ENCODE measurements around the gene ACAN. TPM values are rescaled to one million over a fixed set of nuclear protein-coding genes. Genes with fewer than 3 reads are reported as not detected.

The ACAN gene
- total and polyA plus RNA-seq, 8 donors, result 0.04 to 5.7 (median 0.22) TPM; not detected in 1

GRCh38 chr15:88887068-88887580 lies 83.9 kb downstream of the ACAN start:
- no peak for FAIRE-seq
- H3K36me3 ChIP-seq, result no peaks in the 10 kb centered on the region
- 75 to 86% methylated on average over 18 of the region's 18 CpGs for WGBS, 2 donors
- no peak overlapping the region for H3K27ac ChIP-seq
- peaks cover 0 to 4% (median 0%) of the 10 kb centered on the region in 4 donors for H3K27me3 ChIP-seq
- no peak for ATAC-seq
- no peaks in the 10 kb centered on the region for H3K4me1 ChIP-seq
- no peak overlapping the region for H3K4me3 ChIP-seq
- no peaks in the 10 kb centered on the region for H3K9me3 ChIP-seq
- DNase-seq, result no peak
- intact Hi-C loops (cut with DNase I), result no loop called here
- TF ChIP-seq, protein P1, sequence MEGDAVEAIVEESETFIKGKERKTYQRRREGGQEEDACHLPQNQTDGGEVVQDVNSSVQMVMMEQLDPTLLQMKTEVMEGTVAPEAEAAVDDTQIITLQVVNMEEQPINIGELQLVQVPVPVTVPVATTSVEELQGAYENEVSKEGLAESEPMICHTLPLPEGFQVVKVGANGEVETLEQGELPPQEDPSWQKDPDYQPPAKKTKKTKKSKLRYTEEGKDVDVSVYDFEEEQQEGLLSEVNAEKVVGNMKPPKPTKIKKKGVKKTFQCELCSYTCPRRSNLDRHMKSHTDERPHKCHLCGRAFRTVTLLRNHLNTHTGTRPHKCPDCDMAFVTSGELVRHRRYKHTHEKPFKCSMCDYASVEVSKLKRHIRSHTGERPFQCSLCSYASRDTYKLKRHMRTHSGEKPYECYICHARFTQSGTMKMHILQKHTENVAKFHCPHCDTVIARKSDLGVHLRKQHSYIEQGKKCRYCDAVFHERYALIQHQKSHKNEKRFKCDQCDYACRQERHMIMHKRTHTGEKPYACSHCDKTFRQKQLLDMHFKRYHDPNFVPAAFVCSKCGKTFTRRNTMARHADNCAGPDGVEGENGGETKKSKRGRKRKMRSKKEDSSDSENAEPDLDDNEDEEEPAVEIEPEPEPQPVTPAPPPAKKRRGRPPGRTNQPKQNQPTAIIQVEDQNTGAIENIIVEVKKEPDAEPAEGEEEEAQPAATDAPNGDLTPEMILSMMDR (IDR thresholded peaks at IDR 0.05), result no peak

DNA sequence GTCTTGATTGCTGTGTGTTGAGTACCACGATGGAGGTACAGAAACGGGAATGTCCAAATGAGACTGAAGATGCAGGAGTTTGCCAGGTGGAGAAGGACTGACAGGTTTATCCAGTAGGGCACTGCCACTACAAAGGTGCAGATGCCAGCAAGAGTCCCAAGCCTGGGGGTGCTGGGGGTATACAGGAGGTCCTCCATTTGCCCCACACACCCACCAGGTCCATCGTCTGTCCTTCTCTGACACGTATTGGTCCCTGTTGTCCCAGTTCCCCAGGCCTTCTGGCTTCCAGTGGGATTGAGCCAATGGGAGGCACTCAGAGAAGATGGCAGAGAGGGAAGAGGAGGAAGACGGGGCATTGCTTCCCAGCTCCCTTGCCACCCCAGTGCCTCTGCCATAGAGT lies 85.5 kb downstream of the ACAN start:
- no peak for ATAC-seq
- no peak for DNase-seq
- TF ChIP-seq, protein P1 (IDR thresholded peaks at IDR 0.05), result no peak
- Histone ChIP-seq H3K4me1 (no peaks in the 10 kb centered on the region), H3K36me3 (no peaks in the 10 kb centered on the region), H3K27me3 (peaks cover 0 to 4% (median 0%) of the 10 kb centered on the region in 4 donors), H3K27ac (no peak overlapping the region), H3K9me3 (no peaks in the 10 kb centered on the region), H3K4me3 (no peak overlapping the region)
- no peak for FAIRE-seq
- intact Hi-C loops (cut with DNase I), result no loop called here
- WGBS, 2 donors, result 58 to 79% methylated on average over 5 of the region's 5 CpGs

DNA sequence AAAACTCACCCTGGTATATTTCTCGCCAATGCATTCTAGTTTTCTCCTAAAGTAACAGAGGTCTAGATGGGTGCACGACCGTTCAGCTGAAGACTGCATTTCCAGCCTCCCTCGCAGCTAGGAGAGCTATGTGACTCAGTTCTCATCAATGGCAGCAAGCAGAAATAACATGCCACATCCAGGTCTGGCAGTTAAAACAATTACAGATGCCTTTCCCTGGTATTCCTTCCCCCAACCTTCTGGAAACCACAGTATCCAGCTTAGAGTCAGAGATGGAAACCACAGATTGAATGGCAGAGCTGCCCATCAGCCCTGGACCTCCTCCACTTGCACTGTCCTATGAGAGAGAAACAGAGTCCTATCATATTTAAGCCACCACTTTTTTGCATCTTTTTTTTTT lies 87.3 kb downstream of the ACAN start:
- Histone ChIP-seq H3K27me3 (peaks cover 0 to 7% (median 2%) of the 10 kb centered on the region in 4 donors), H3K4me1 (peaks cover 0 to 7% (median 0%) of the 10 kb centered on the region in 3 donors), H3K9me3 (no peaks in the 10 kb centered on the region), H3K36me3 (no peaks in the 10 kb centered on the region), H3K27ac (no peak overlapping the region), H3K4me3 (no peak overlapping the region)
- WGBS, 2 donors, result 52 to 81% methylated on average over 4 of the region's 4 CpGs
- DNase-seq (no peak), ATAC-seq (no peak), FAIRE-seq (no peak)
- TF ChIP-seq, protein P1 (IDR thresholded peaks at IDR 0.05), result no peak
- intact Hi-C loops (cut with DNase I), result no loop called here

- H3K4me3 ChIP-seq, result no peak overlapping the region
- DNase-seq (no peak), ATAC-seq (no peak), FAIRE-seq (no peak)
- TF ChIP-seq, protein P1 (IDR thresholded peaks at IDR 0.05), result no peak
- 59 to 73% methylated on average over 7 of the region's 7 CpGs for WGBS, 2 donors
- H3K36me3 ChIP-seq, result no peaks in the 10 kb centered on the region
- no peaks in the 10 kb centered on the region for H3K9me3 ChIP-seq
- intact Hi-C loops (cut with DNase I), result no loop called here
- H3K27ac ChIP-seq, result no peak overlapping the region
- peaks cover 0 to 7% (median 2%) of the 10 kb centered on the region in 4 donors for H3K27me3 ChIP-seq
- H3K4me1 ChIP-seq, result peaks cover 0 to 7% (median 0%) of the 10 kb centered on the region in 3 donors
These were observed 88.5 kb downstream of the ACAN start for GRCh38 chr15:88891540-88892254.

GRCh38 chr15:88894348-88894818 lies 91.1 kb downstream of the ACAN start:
- FAIRE-seq, result no peak
- 2 to 3% methylated on average over 23 of the region's 23 CpGs for WGBS, 2 donors

More at GRCh38 chr15:88894348-88894818, 91.1 kb downstream of the ACAN start:
- Histone ChIP-seq H3K27me3 (peaks cover 0 to 7% (median 2%) of the 10 kb centered on the region in 4 donors), H3K4me1 (peaks cover 0 to 7% (median 0%) of the 10 kb centered on the region in 3 donors), H3K36me3 (no peaks in the 10 kb centered on the region), H3K4me3 (peak overlapping the region in 2 of 4 donors; percentile 20 to 51), H3K9me3 (no peaks in the 10 kb centered on the region), H3K27ac (no peak overlapping the region)
- intact Hi-C loops (cut with DNase I), result no loop called here
- ATAC-seq (peak; percentile 71 to 77 (median 73)), DNase-seq (peak; percentile 44 to 86 (median 62))
- TF ChIP-seq, protein P1 (IDR thresholded peaks at IDR 0.05), result peak; percentile 39 to 53 (median 44)
